ENCODE data around the gene MYRIP. TPM values are rescaled to one million over a fixed set of nuclear protein-coding genes. Genes with fewer than 3 reads are reported as not detected.

MYRIP gene
- polyA plus RNA-seq, 1 of the 3 experiments (the other 2 are of a cell fraction) = 1.2 TPM

DNA sequence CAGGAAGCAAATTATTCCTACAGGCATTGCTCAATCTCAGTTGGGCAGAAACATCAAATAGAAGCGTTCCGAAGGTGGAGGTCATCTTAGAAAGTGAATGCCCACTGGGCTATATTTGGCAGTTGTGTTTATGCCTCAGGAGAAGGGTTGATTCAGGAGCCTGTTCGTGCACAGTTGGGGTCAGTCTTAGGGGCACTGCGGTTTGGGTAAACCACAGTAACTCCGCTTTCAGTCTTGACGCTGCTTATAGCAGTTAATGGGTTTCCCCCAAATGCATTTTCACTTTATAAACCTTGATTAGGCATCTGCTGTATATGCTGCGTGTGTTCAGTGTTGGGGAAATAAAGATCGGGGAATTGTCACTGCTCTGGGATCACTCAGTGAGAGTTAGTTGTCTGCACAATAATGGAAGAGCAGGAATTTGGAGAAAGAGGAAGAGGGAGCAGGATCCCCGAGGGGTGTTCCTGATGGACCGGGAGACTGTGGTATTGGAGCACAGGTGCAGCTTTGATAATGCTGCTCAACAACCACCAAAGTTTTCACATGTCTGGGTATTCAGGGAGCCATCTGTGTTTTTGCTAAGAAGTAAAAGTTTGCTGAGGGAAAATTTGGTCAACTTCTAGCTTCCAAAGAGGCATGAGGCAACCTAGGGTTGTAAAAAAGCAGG lies 375.8 kb downstream of the MYRIP start:
- Histone ChIP-seq H3K4me3 (ENCODE audit: low read depth in 2 of 2, low read length in 1 of 2) (no peak overlapping the region), H4K20me1 (ENCODE audit: insufficient read depth) (no peaks in the 10 kb centered on the region), H3K9me2 (no peaks in the 10 kb centered on the region), H3F3A (replicated peaks; ENCODE audit: insufficient read depth) (no peaks in the 10 kb centered on the region), H3K4me2 (no peak overlapping the region), H2AFZ (ENCODE audit: low read depth) (no peak overlapping the region), H3K27ac (ENCODE audit: low read depth in 2 of 2, low read length in 1 of 2) (no peak overlapping the region), H3K36me3 (replicated peaks in 1 of 2; ENCODE audit: control insufficient read depth in 1 of 2, insufficient read depth in 2 of 2, low read length in 1 of 2) (no peaks in the 10 kb centered on the region), H3K9me3 (no peaks in the 10 kb centered on the region), H3K79me2 (ENCODE audit: insufficient read depth) (no peaks in the 10 kb centered on the region), H3K4me1 (ENCODE audit: control insufficient read depth in 1 of 2, insufficient read depth in 2 of 2, low read depth in 1 of 2, low read length in 1 of 2) (peaks cover 0 to 11% of the 10 kb centered on the region in 2 experiments; a peak in 1 of 4 replicates), H3K27me3 (ENCODE audit: insufficient read depth) (no peaks in the 10 kb centered on the region), H3K9ac (no peak overlapping the region)
- ChIA-PET POLR2A (no interaction called here), CTCF (interaction anchor here (13.4 kb wide), 1 partner anchor 127 kb away, joined by 289 read pairs; the partner anchor contains the start of gene EIF1B)
- 78% methylated on average over 10 of the region's 10 CpGs for WGBS (ENCODE audit: low lambda C conversion rate)
- TF ChIP-seq SMC3 (IDR thresholded peaks at IDR 0.05; ENCODE audit: low read depth, low read length) (no peak), RAD21 (IDR thresholded peaks at IDR 0.05; ENCODE audit: low read length) (no peak), CTCF (IDR thresholded peaks at IDR 0.05) (no peak), FOXJ3 (CRISPR knock-in tag; IDR thresholded peaks at IDR 0.05) (no peak), FOSL2 (IDR thresholded peaks at IDR 0.05; ENCODE audit: borderline replicate concordance, low read depth) (no peak), NRF1 (IDR thresholded peaks at IDR 0.05; ENCODE audit: low read depth, low read length) (no peak), GATA2 (CRISPR knock-in tag; IDR thresholded peaks at IDR 0.05) (no peak), TCF12 (IDR thresholded peaks at IDR 0.05) (no peak)
- no peak for DNase-seq

DNA sequence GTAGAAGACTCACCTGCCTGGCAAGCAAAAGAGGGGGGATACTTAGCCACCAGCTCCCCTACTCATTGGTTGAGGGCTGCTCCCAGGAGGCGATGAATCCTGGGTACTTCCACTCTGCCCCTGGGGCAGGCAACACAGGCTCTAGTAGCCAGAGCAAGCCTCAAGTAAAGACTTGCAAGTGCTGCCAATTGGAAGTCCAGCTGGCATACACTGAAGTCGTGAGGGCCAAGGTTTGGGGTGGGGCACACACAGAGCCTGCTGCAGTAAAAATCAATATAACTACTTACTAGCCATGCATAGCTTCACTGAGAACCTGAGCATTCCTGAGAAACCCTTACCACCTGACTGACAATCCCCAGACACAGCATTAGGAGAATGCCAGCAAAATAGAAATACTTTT lies 377.1 kb downstream of the MYRIP start:
- Histone ChIP-seq H3K27ac (ENCODE audit: low read depth in 2 of 2, low read length in 1 of 2) (no peak overlapping the region), H3K4me1 (ENCODE audit: control insufficient read depth in 1 of 2, insufficient read depth in 2 of 2, low read depth in 1 of 2, low read length in 1 of 2) (peaks cover 0 to 11% of the 10 kb centered on the region in 2 experiments; a peak in 1 of 4 replicates), H3K9me2 (no peaks in the 10 kb centered on the region), H3F3A (replicated peaks; ENCODE audit: insufficient read depth) (no peaks in the 10 kb centered on the region), H3K4me3 (ENCODE audit: low read depth in 2 of 2, low read length in 1 of 2) (no peak overlapping the region), H3K79me2 (ENCODE audit: insufficient read depth) (no peaks in the 10 kb centered on the region), H3K9ac (no peak overlapping the region), H4K20me1 (ENCODE audit: insufficient read depth) (no peaks in the 10 kb centered on the region), H2AFZ (ENCODE audit: low read depth) (no peak overlapping the region), H3K36me3 (replicated peaks in 1 of 2; ENCODE audit: control insufficient read depth in 1 of 2, insufficient read depth in 2 of 2, low read length in 1 of 2) (peaks cover 0 to 2% of the 10 kb centered on the region in 2 experiments), H3K27me3 (ENCODE audit: insufficient read depth) (no peaks in the 10 kb centered on the region), H3K4me2 (no peak overlapping the region), H3K9me3 (no peaks in the 10 kb centered on the region)
- WGBS (ENCODE audit: low lambda C conversion rate) = 40% methylated on average over 1 of the region's 2 CpGs
- CTCF ChIA-PET = interaction anchor here (1.0 to 13.4 kb wide), 7 partner anchors 6 to 645 kb away, joined by 3 to 289 read pairs (median 4); partner anchors contain the start of gene EIF1B
- DNase-seq = no peak
- TF ChIP-seq RXRA (IDR thresholded peaks at IDR 0.05; ENCODE audit: borderline replicate concordance, low read depth) (no peak), FOSL2 (IDR thresholded peaks at IDR 0.05; ENCODE audit: borderline replicate concordance, low read depth) (no peak), POLR2AphosphoS5 (IDR thresholded peaks at IDR 0.05; ENCODE audit: low read depth, low read length) (no peak), USF2 (IDR thresholded peaks at IDR 0.05; ENCODE audit: borderline replicate concordance, low read depth, low read length) (no peak), EZH2phosphoT487 (IDR thresholded peaks at IDR 0.05; ENCODE audit: borderline replicate concordance, low read depth) (no peak), NFIC (IDR thresholded peaks at IDR 0.05; ENCODE audit: borderline replicate concordance) (no peak), JUND (IDR thresholded peaks at IDR 0.05) (no peak), MEF2A (IDR thresholded peaks at IDR 0.05; ENCODE audit: borderline replicate concordance, low read depth) (no peak), MXI1 (IDR thresholded peaks at IDR 0.05; ENCODE audit: low read depth, low read length) (no peak), FOXJ3 (CRISPR knock-in tag; IDR thresholded peaks at IDR 0.05) (no peak)
- TF ChIP-seq, protein P1, sequence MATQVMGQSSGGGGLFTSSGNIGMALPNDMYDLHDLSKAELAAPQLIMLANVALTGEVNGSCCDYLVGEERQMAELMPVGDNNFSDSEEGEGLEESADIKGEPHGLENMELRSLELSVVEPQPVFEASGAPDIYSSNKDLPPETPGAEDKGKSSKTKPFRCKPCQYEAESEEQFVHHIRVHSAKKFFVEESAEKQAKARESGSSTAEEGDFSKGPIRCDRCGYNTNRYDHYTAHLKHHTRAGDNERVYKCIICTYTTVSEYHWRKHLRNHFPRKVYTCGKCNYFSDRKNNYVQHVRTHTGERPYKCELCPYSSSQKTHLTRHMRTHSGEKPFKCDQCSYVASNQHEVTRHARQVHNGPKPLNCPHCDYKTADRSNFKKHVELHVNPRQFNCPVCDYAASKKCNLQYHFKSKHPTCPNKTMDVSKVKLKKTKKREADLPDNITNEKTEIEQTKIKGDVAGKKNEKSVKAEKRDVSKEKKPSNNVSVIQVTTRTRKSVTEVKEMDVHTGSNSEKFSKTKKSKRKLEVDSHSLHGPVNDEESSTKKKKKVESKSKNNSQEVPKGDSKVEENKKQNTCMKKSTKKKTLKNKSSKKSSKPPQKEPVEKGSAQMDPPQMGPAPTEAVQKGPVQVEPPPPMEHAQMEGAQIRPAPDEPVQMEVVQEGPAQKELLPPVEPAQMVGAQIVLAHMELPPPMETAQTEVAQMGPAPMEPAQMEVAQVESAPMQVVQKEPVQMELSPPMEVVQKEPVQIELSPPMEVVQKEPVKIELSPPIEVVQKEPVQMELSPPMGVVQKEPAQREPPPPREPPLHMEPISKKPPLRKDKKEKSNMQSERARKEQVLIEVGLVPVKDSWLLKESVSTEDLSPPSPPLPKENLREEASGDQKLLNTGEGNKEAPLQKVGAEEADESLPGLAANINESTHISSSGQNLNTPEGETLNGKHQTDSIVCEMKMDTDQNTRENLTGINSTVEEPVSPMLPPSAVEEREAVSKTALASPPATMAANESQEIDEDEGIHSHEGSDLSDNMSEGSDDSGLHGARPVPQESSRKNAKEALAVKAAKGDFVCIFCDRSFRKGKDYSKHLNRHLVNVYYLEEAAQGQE (IDR thresholded peaks at IDR 0.05; ENCODE audit: low read depth, low read length) = no peak
- TF ChIP-seq, protein P2, sequence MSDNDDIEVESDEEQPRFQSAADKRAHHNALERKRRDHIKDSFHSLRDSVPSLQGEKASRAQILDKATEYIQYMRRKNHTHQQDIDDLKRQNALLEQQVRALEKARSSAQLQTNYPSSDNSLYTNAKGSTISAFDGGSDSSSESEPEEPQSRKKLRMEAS (IDR thresholded peaks at IDR 0.05; ENCODE audit: low read depth) = no peak
- TF ChIP-seq, protein P3, sequence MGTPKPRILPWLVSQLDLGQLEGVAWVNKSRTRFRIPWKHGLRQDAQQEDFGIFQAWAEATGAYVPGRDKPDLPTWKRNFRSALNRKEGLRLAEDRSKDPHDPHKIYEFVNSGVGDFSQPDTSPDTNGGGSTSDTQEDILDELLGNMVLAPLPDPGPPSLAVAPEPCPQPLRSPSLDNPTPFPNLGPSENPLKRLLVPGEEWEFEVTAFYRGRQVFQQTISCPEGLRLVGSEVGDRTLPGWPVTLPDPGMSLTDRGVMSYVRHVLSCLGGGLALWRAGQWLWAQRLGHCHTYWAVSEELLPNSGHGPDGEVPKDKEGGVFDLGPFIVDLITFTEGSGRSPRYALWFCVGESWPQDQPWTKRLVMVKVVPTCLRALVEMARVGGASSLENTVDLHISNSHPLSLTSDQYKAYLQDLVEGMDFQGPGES (IDR thresholded peaks at IDR 0.05; ENCODE audit: low read depth, low read length) = no peak
- POLR2A ChIA-PET = no interaction called here

Data from SK-N-SH (cell line).